ENCODE data around the gene DGKQ. TPM values are rescaled to one million over a fixed set of nuclear protein-coding genes. Genes with fewer than 3 reads are reported as not detected.

DGKQ gene
- total and polyA plus RNA-seq, 2 experiments from 2014 or later = 4.0 to 22.4 TPM

DNA sequence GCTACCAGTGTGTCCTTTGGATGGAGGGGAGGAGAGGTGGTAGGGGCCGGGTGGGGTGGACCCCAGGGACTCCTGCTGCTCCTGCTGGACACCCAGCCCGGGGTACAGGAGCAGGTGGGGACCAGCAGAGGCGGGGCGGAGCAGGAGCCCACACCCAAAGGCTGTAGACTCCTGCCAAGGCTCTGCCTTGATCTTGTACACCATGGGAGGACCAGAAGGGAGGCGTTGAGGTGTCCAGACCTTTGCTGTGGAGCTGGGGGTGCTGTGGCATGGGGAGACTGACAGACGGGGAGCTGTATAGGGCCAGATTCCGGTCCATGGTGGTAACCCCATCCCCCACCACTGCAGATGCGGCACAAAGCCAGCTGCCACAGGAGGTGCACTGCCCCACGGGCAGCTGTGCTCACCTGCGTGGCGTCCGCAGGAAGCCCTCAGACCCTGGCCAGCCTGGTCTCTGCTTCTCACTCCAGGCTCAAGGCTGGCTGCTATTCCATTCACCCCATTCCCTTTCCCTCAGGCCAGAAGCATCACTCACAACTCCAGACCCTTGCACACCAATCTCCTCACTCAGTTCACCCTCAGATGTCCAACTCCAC, 24.8 kb upstream of the DGKQ start:
- Histone ChIP-seq H3K4me2 (peak overlapping the region; percentile 80), H3F3A (replicated peaks; ENCODE audit: low read depth) (no peaks in the 10 kb centered on the region), H3K36me3 (ENCODE audit: insufficient read depth) (no peaks in the 10 kb centered on the region), H3K27ac (ENCODE audit: low read depth) (no peak overlapping the region), H3K9me2 (ENCODE audit: insufficient read depth) (no peaks in the 10 kb centered on the region), H3K79me2 (replicated peaks; ENCODE audit: insufficient read depth) (no peaks in the 10 kb centered on the region), H2AFZ (no peak overlapping the region), H3K4me1 (ENCODE audit: insufficient read depth) (no peaks in the 10 kb centered on the region; the same call in 1 of the 2 replicates), H4K20me1 (replicated peaks; ENCODE audit: insufficient read depth) (no peaks in the 10 kb centered on the region; the same call in 1 of the 2 replicates), H3K27me3 (ENCODE audit: insufficient read depth) (peaks cover 74% of the 10 kb centered on the region), H3K4me3 (peak overlapping the region; percentile 57)
- DNase-seq (ENCODE audit: low spot score) (no peak), ATAC-seq (no peak)
- peaks cover 4% of the 10 kb centered on the region; the same call in 2 of the 3 replicates for H3K4me1 Mint-ChIP-seq
- peaks cover 2% of the 10 kb centered on the region; the same call in 2 of the 3 replicates for H3K9me3 Mint-ChIP-seq
- H3K27ac Mint-ChIP-seq = no peak overlapping the region
- TF ChIP-seq, protein P1, sequence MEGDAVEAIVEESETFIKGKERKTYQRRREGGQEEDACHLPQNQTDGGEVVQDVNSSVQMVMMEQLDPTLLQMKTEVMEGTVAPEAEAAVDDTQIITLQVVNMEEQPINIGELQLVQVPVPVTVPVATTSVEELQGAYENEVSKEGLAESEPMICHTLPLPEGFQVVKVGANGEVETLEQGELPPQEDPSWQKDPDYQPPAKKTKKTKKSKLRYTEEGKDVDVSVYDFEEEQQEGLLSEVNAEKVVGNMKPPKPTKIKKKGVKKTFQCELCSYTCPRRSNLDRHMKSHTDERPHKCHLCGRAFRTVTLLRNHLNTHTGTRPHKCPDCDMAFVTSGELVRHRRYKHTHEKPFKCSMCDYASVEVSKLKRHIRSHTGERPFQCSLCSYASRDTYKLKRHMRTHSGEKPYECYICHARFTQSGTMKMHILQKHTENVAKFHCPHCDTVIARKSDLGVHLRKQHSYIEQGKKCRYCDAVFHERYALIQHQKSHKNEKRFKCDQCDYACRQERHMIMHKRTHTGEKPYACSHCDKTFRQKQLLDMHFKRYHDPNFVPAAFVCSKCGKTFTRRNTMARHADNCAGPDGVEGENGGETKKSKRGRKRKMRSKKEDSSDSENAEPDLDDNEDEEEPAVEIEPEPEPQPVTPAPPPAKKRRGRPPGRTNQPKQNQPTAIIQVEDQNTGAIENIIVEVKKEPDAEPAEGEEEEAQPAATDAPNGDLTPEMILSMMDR (conservative IDR thresholded peaks at IDR 0.05; ENCODE audit: low read depth in 2 of 2) = no peak
- TF ChIP-seq, protein P2, sequence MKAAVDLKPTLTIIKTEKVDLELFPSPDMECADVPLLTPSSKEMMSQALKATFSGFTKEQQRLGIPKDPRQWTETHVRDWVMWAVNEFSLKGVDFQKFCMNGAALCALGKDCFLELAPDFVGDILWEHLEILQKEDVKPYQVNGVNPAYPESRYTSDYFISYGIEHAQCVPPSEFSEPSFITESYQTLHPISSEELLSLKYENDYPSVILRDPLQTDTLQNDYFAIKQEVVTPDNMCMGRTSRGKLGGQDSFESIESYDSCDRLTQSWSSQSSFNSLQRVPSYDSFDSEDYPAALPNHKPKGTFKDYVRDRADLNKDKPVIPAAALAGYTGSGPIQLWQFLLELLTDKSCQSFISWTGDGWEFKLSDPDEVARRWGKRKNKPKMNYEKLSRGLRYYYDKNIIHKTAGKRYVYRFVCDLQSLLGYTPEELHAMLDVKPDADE (IDR thresholded peaks at IDR 0.05) = no peak
- TF ChIP-seq ZNF331 (CRISPR knock-in tag; IDR thresholded peaks at IDR 0.05; ENCODE audit: low read depth) = no peak
- TF ChIP-seq POLR2AphosphoS5 (IDR thresholded peaks at IDR 0.05; ENCODE audit: low read depth) = no peak
- peak; percentile 4 for TF ChIP-seq EZH2 (IDR thresholded peaks at IDR 0.05; ENCODE audit: low read depth, unreplicated experiment)
- TF ChIP-seq EZH2phosphoT487 (IDR thresholded peaks at IDR 0.05; ENCODE audit: unreplicated experiment) = no peak
- no peak for TF ChIP-seq STAT1 (IDR thresholded peaks at IDR 0.05; ENCODE audit: unreplicated experiment)
- no peaks in the 10 kb centered on the region for H3K36me3 Mint-ChIP-seq (ENCODE audit: low read depth)
- peaks cover 60% of the 10 kb centered on the region for H3K27me3 Mint-ChIP-seq (ENCODE audit: insufficient read depth, low read depth, poor library complexity)
- peak overlapping the region; percentile 38; the same call in 1 of the 3 replicates for H3K4me3 Mint-ChIP-seq

DNA sequence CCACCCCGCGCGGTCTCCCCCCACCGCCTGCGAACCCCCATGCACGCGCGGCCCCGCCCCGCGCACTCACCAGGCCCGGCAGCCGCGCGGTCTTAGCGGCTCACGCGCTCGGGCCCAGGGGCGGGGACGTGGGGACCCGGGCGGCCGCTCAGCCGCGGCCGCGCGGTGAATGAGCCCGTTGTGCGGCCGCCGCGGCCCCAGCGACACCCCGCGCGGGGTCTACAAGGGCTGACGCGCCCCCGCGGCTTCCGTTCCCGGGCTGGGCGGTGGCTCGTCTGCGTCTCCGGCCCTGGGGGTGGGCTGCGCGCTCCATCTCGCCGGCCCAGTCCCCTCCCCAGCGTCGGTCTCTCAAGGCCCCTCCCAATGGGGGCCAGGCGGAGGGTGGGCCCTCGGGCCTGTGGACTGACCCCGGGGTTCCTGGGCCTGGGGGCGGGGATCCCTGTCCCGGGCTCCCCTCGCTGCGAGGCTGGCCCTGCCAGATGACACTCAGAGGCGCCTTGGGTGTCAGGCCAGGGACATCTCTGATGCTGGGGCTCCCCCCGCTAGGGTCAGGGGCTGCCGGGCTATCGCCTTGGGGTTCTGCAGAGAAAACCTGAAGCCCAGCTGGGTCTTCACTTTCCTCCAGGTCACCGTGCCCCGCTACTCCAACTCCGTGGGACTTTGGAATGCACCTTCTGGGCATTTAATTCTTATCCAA, 24.2 kb upstream of the DGKQ start:
- H3K9me3 Mint-ChIP-seq = peaks cover 2% of the 10 kb centered on the region; the same call in 2 of the 3 replicates
- H2AFZ ChIP-seq = peak overlapping the region; percentile 43; the same call in 1 of the 2 replicates
- no peaks in the 10 kb centered on the region for H3K79me2 ChIP-seq (replicated peaks; ENCODE audit: insufficient read depth)
- H3K27ac Mint-ChIP-seq = no peak overlapping the region
- ATAC-seq = peak; percentile 14
- peak overlapping the region; percentile 57 for H3K4me3 ChIP-seq
- peak; percentile 56 for TF ChIP-seq EZH2 (IDR thresholded peaks at IDR 0.05; ENCODE audit: low read depth, unreplicated experiment)
- TF ChIP-seq, protein P1 (conservative IDR thresholded peaks at IDR 0.05; ENCODE audit: low read depth in 2 of 2) = no peak
- DNase-seq (ENCODE audit: low spot score) = peak; percentile 55
- H3K4me2 ChIP-seq = peak overlapping the region; percentile 80
- peaks cover 58% of the 10 kb centered on the region for H3K27me3 Mint-ChIP-seq (ENCODE audit: insufficient read depth, low read depth, poor library complexity)
- H3K27ac ChIP-seq (ENCODE audit: low read depth) = no peak overlapping the region
- H3K4me1 ChIP-seq (ENCODE audit: insufficient read depth) = no peaks in the 10 kb centered on the region; the same call in 1 of the 2 replicates
- H3F3A ChIP-seq (replicated peaks; ENCODE audit: low read depth) = no peaks in the 10 kb centered on the region
- peaks cover 4% of the 10 kb centered on the region; the same call in 2 of the 3 replicates for H3K4me1 Mint-ChIP-seq
- H3K9me2 ChIP-seq (ENCODE audit: insufficient read depth) = no peaks in the 10 kb centered on the region
- H3K36me3 Mint-ChIP-seq (ENCODE audit: low read depth) = no peaks in the 10 kb centered on the region
- peak overlapping the region; percentile 38; the same call in 1 of the 3 replicates for H3K4me3 Mint-ChIP-seq
- H4K20me1 ChIP-seq (replicated peaks; ENCODE audit: insufficient read depth) = no peaks in the 10 kb centered on the region; the same call in 1 of the 2 replicates
- peaks cover 67% of the 10 kb centered on the region for H3K27me3 ChIP-seq (ENCODE audit: insufficient read depth)
- H3K36me3 ChIP-seq (ENCODE audit: insufficient read depth) = no peaks in the 10 kb centered on the region

Measured in GM23338 (cell line).